ENCODE results near the gene FCRL6.

FCRL6 gene

GRCh38 chr1:159756397-159756796, 45.8 kb upstream of the FCRL6 start:
- Histone ChIP-seq H3K79me2 (ENCODE audit: insufficient read depth, low read length) (no peaks in the 10 kb centered on the region), H3K9ac (ENCODE audit: low read length) (no peak overlapping the region), H3K4me3 (ENCODE audit: insufficient read depth, low read length, poor library complexity, severe bottlenecking) (no peak overlapping the region), H3K27me3 (ENCODE audit: low read length) (no peaks in the 10 kb centered on the region), H3F3A (ENCODE audit: insufficient read depth) (no peaks in the 10 kb centered on the region), H4K20me1 (ENCODE audit: low read depth, low read length) (no peaks in the 10 kb centered on the region), H3K36me3 (ENCODE audit: low read length) (no peaks in the 10 kb centered on the region), H3K9me3 (ENCODE audit: insufficient read depth, low read length) (no peaks in the 10 kb centered on the region), H3K4me2 (ENCODE audit: low read depth, low read length, poor library complexity, severe bottlenecking) (no peak overlapping the region), H3K9me2 (replicated peaks; ENCODE audit: insufficient read depth, low read length) (no peaks in the 10 kb centered on the region), H2AFZ (ENCODE audit: low read depth, low read length, severe bottlenecking) (no peak overlapping the region), H3K27ac (ENCODE audit: low read depth, low read length) (no peak overlapping the region)
- TF ChIP-seq EZH2phosphoT487 (conservative IDR thresholded peaks at IDR 0.05; ENCODE audit: low read length) (no peak), CTCF (IDR thresholded peaks at IDR 0.05; ENCODE audit: insufficient read depth, low read length, poor library complexity, severe bottlenecking) (no peak)

DNA sequence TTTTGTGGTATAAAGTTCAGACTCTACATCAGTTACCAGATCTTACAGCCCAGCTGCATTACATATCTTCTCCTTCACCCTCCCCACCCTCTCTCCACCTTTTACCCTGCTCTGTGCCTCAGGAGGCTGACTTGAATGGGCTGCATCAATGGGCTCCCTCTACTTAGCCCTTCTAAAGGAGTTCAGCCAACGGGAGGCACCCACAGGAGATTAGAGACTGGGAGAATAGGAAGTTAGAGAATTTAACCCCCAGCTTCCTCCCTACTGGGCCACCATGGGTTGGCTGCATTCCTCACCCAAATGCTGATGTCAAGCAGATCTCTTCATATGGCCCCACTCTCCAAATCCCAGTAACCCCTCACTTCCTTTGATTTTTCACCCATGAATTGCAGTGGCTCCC, 38.5 kb upstream of the FCRL6 start:
- TF ChIP-seq EZH2phosphoT487 (conservative IDR thresholded peaks at IDR 0.05; ENCODE audit: low read length) (no peak), CTCF (IDR thresholded peaks at IDR 0.05; ENCODE audit: insufficient read depth, low read length, poor library complexity, severe bottlenecking) (no peak)
- Histone ChIP-seq H3K36me3 (ENCODE audit: low read length) (no peaks in the 10 kb centered on the region), H2AFZ (ENCODE audit: low read depth, low read length, severe bottlenecking) (no peak overlapping the region), H3K9me3 (ENCODE audit: insufficient read depth, low read length) (no peaks in the 10 kb centered on the region), H3K27me3 (ENCODE audit: low read length) (no peaks in the 10 kb centered on the region), H3F3A (ENCODE audit: insufficient read depth) (no peaks in the 10 kb centered on the region), H3K27ac (ENCODE audit: low read depth, low read length) (no peak overlapping the region), H3K9ac (ENCODE audit: low read length) (no peak overlapping the region), H3K9me2 (replicated peaks; ENCODE audit: insufficient read depth, low read length) (no peaks in the 10 kb centered on the region), H3K4me2 (ENCODE audit: low read depth, low read length, poor library complexity, severe bottlenecking) (no peak overlapping the region), H3K4me3 (ENCODE audit: insufficient read depth, low read length, poor library complexity, severe bottlenecking) (no peak overlapping the region), H3K79me2 (ENCODE audit: insufficient read depth, low read length) (no peaks in the 10 kb centered on the region), H4K20me1 (ENCODE audit: low read depth, low read length) (no peaks in the 10 kb centered on the region)

- no peak overlapping the region for H3K27ac ChIP-seq (ENCODE audit: low read depth, low read length)
- no peak overlapping the region for H3K4me3 ChIP-seq (ENCODE audit: insufficient read depth, low read length, poor library complexity, severe bottlenecking)
- no peak overlapping the region for H3K4me2 ChIP-seq (ENCODE audit: low read depth, low read length, poor library complexity, severe bottlenecking)
- no peaks in the 10 kb centered on the region for H3K79me2 ChIP-seq (ENCODE audit: insufficient read depth, low read length)
- no peaks in the 10 kb centered on the region for H3F3A ChIP-seq (ENCODE audit: insufficient read depth)
- H3K9me2 ChIP-seq (replicated peaks; ENCODE audit: insufficient read depth, low read length), result no peaks in the 10 kb centered on the region
- H3K9ac ChIP-seq (ENCODE audit: low read length), result no peak overlapping the region
- TF ChIP-seq CTCF (IDR thresholded peaks at IDR 0.05; ENCODE audit: insufficient read depth, low read length, poor library complexity, severe bottlenecking), result no peak
- no peak for TF ChIP-seq EZH2phosphoT487 (conservative IDR thresholded peaks at IDR 0.05; ENCODE audit: low read length)
- no peaks in the 10 kb centered on the region for H4K20me1 ChIP-seq (ENCODE audit: low read depth, low read length)
- no peak overlapping the region for H2AFZ ChIP-seq (ENCODE audit: low read depth, low read length, severe bottlenecking)
- no peaks in the 10 kb centered on the region for H3K9me3 ChIP-seq (ENCODE audit: insufficient read depth, low read length)
- H3K36me3 ChIP-seq (ENCODE audit: low read length), result no peaks in the 10 kb centered on the region
- H3K27me3 ChIP-seq (ENCODE audit: low read length), result no peaks in the 10 kb centered on the region
These were observed 36.4 kb upstream of the FCRL6 start for GRCh38 chr1:159765806-159766205.
